HG03280 (cell line): Measurements from ENCODE around the gene PDP2.

ENCODE experiments used
- ATAC-seq: cut with Tn5 transposase; IDR thresholded peaks from one replicate; pipeline ENCODE4 v1.9.1; 2021; ENCODE audit warnings: mild to moderate bottlenecking, moderate library complexity; ENCODE audit not compliant: unreplicated experiment

The PDP2 gene

GRCh38 chr16:66901626-66902025 lies 21.3 kb downstream of the PDP2 start:
- no peak for ATAC-seq

GRCh38 chr16:66902648-66903543 lies 22.6 kb downstream of the PDP2 start:
- no peak for ATAC-seq

GRCh38 chr16:66903544-66904427 lies 23.5 kb downstream of the PDP2 start:
- ATAC-seq, result no peak

- ATAC-seq, result no peak
Measured at GRCh38 chr16:66904428-66904845, 24.1 kb downstream of the PDP2 start.

GRCh38 chr16:66904846-66905632 lies 24.7 kb downstream of the PDP2 start:
- no peak for ATAC-seq

GRCh38 chr16:66905633-66906539 lies 25.6 kb downstream of the PDP2 start:
- no peak for ATAC-seq

- ATAC-seq, result no peak
Measured at GRCh38 chr16:66906916-66907836, 26.9 kb downstream of the PDP2 start.

- ATAC-seq, result no peak
Measured at GRCh38 chr16:66908116-66908515, 27.8 kb downstream of the PDP2 start.

- ATAC-seq, result no peak
Measured at GRCh38 chr16:66908762-66909559, 28.6 kb downstream of the PDP2 start.

- ATAC-seq, result no peak
Measured at GRCh38 chr16:66910175-66910940, 30.0 kb downstream of the PDP2 start.

- no peak for ATAC-seq
Measured at GRCh38 chr16:66911112-66911511, 30.8 kb downstream of the PDP2 start.

GRCh38 chr16:66911801-66912200 lies 31.5 kb downstream of the PDP2 start:
- no peak for ATAC-seq

GRCh38 chr16:66913081-66913480 lies 32.8 kb downstream of the PDP2 start:
- ATAC-seq, result no peak

- no peak for ATAC-seq
Measured at GRCh38 chr16:66913711-66914110, 33.4 kb downstream of the PDP2 start.

- ATAC-seq, result no peak
Measured at GRCh38 chr16:66914541-66914940, 34.2 kb downstream of the PDP2 start.

GRCh38 chr16:66915041-66915440 lies 34.7 kb downstream of the PDP2 start:
- ATAC-seq, result no peak

- no peak for ATAC-seq
Measured at GRCh38 chr16:66916518-66916917, 36.2 kb downstream of the PDP2 start.
